Adrenal gland (tissue), 5 donors: ENCODE measurements around the gene TMEM81.

Experiments used
- CTCF ChIP-seq, 6 experiments: fragments of 450-650 bp in 4 of 6; fragments of 200-600 bp in 2 of 6; sonication (generic) in 1 of 6; IDR thresholded peaks; 1 replicate in 5 of 6; 2 replicates in 1 of 6; pipeline versions ENCODE4 v1.5.1 to v1.8.0; 2016 to 2021; ENCODE audit warnings: antibody characterized with exemption in 6 of 6, mild to moderate bottlenecking in 2 of 6, moderate library complexity in 1 of 6
- POLR2A ChIP-seq, 2 donors: fragments of 450-650 bp; IDR thresholded peaks; one replicate each; pipeline ENCODE4 v1.6.1; 2017; ENCODE audit warnings: antibody characterized with exemption in 2 of 2, mild to moderate bottlenecking in 2 of 2, moderate library complexity in 1 of 2
- donor health status: DM: no; HTN: no; CAD: no.

- TF ChIP-seq CTCF (IDR thresholded peaks at IDR 0.05) (no peak), POLR2A (IDR thresholded peaks at IDR 0.05) (no peak)
These were observed 43.4 kb upstream of the TMEM81 start for GRCh38 chr1:205127646-205128045.
